ENCODE data around the gene COG3. TPM values are rescaled to one million over a fixed set of nuclear protein-coding genes. Genes with fewer than 3 reads are reported as not detected.

Gene COG3
- total and polyA plus RNA-seq, 4 donors: 22.8 to 113 (median 38.2) TPM

GRCh38 chr13:45508776-45509175 lies 44.0 kb downstream of the COG3 start:
- no peak overlapping the region for H3K4me3 ChIP-seq (ENCODE audit: low read depth in 1 of 3, low read length in 3 of 3)
- H3K27ac ChIP-seq (ENCODE audit: low read depth in 1 of 2, low read length in 2 of 2): no peak overlapping the region
- H3K9ac ChIP-seq (ENCODE audit: low read depth in 1 of 2, low read length in 2 of 2): no peak overlapping the region
- no peaks in the 10 kb centered on the region for H3K27me3 ChIP-seq (ENCODE audit: control insufficient read depth in 4 of 4, insufficient read depth in 4 of 4, low read length in 3 of 4)
- H3K4me1 ChIP-seq (ENCODE audit: control insufficient read depth in 4 of 4, insufficient read depth in 4 of 4, low read length in 3 of 4): no peaks in the 10 kb centered on the region
- peaks cover 29 to 71% (median 59%) of the 10 kb centered on the region in 4 donors for H3K36me3 ChIP-seq (ENCODE audit: control insufficient read depth in 4 of 4, insufficient read depth in 3 of 4, low read depth in 1 of 4, low read length in 3 of 4)
- no peak for DNase-seq (ENCODE audit: low spot score)
- TF ChIP-seq CTCF (IDR thresholded peaks at IDR 0.05; ENCODE audit: low read depth, low read length, missing input control): no peak
- TF ChIP-seq MAX (IDR thresholded peaks at IDR 0.05): no peak
- no peak for TF ChIP-seq RXRA (IDR thresholded peaks at IDR 0.05)
- no peak for TF ChIP-seq JUND (IDR thresholded peaks at IDR 0.05)
- no peak for TF ChIP-seq TAF1 (conservative IDR thresholded peaks at IDR 0.05)
- TF ChIP-seq EGR1 (IDR thresholded peaks at IDR 0.05; ENCODE audit: low read depth in 2 of 2): no peak
- no peak for TF ChIP-seq RAD21 (IDR thresholded peaks at IDR 0.05)
- no peak for TF ChIP-seq GABPA (IDR thresholded peaks at IDR 0.05 in 1 of 2, conservative IDR thresholded peaks at IDR 0.05 in 1 of 2)
- TF ChIP-seq YY1 (IDR thresholded peaks at IDR 0.05): no peak
- no peak for TF ChIP-seq SP1 (IDR thresholded peaks at IDR 0.05)
- H3K9me3 ChIP-seq (ENCODE audit: control insufficient read depth in 4 of 4, low read length in 3 of 4): no peaks in the 10 kb centered on the region
- 88% methylated on average over 7 of the region's 7 CpGs for WGBS

GRCh38 chr13:45510672-45511071 lies 45.9 kb downstream of the COG3 start:
- DNase-seq (ENCODE audit: low spot score): no peak
- Histone ChIP-seq H3K27me3 (ENCODE audit: control insufficient read depth in 4 of 4, insufficient read depth in 4 of 4, low read length in 3 of 4) (no peaks in the 10 kb centered on the region), H3K4me3 (ENCODE audit: low read depth in 1 of 3, low read length in 3 of 3) (no peak overlapping the region), H3K36me3 (ENCODE audit: control insufficient read depth in 4 of 4, insufficient read depth in 3 of 4, low read depth in 1 of 4, low read length in 3 of 4) (peaks cover 26 to 72% (median 59%) of the 10 kb centered on the region in 4 donors), H3K27ac (ENCODE audit: low read depth in 1 of 2, low read length in 2 of 2) (no peak overlapping the region), H3K4me1 (ENCODE audit: control insufficient read depth in 4 of 4, insufficient read depth in 4 of 4, low read length in 3 of 4) (no peaks in the 10 kb centered on the region), H3K9me3 (ENCODE audit: control insufficient read depth in 4 of 4, low read length in 3 of 4) (no peaks in the 10 kb centered on the region), H3K9ac (ENCODE audit: low read depth in 1 of 2, low read length in 2 of 2) (no peak overlapping the region)
- WGBS: 93% methylated on average over 3 of the region's 3 CpGs
- TF ChIP-seq FOXA1 (IDR thresholded peaks at IDR 0.05): no peak
- no peak for TF ChIP-seq TAF1 (conservative IDR thresholded peaks at IDR 0.05)
- no peak for TF ChIP-seq JUND (IDR thresholded peaks at IDR 0.05)
- TF ChIP-seq REST (IDR thresholded peaks at IDR 0.05): no peak
- TF ChIP-seq EGR1 (IDR thresholded peaks at IDR 0.05; ENCODE audit: low read depth in 2 of 2): no peak
- no peak for TF ChIP-seq RAD21 (IDR thresholded peaks at IDR 0.05)
- no peak for TF ChIP-seq NR2F2 (IDR thresholded peaks at IDR 0.05)
- TF ChIP-seq RXRA (IDR thresholded peaks at IDR 0.05): no peak
- TF ChIP-seq SP1 (IDR thresholded peaks at IDR 0.05): no peak
- no peak for TF ChIP-seq HNF4A (conservative IDR thresholded peaks at IDR 0.05)
- no peak for TF ChIP-seq CTCF (IDR thresholded peaks at IDR 0.05; ENCODE audit: low read depth, low read length, missing input control)
- TF ChIP-seq ZBTB33 (IDR thresholded peaks at IDR 0.05): no peak
- no peak for TF ChIP-seq MAX (IDR thresholded peaks at IDR 0.05)
- no peak for TF ChIP-seq ATF3 (IDR thresholded peaks at IDR 0.05)
- no peak for TF ChIP-seq YY1 (IDR thresholded peaks at IDR 0.05)
- TF ChIP-seq FOXA2 (IDR thresholded peaks at IDR 0.05): no peak
- TF ChIP-seq GABPA (IDR thresholded peaks at IDR 0.05 in 1 of 2, conservative IDR thresholded peaks at IDR 0.05 in 1 of 2): no peak
- no peak for TF ChIP-seq HNF4G (IDR thresholded peaks at IDR 0.05)
